ENCODE results near the gene ERP29. TPM values are rescaled to one million over a fixed set of nuclear protein-coding genes. Genes with fewer than 3 reads are reported as not detected.
"Not testable (repeated sequence)": the region's sequence is repeated elsewhere in the genome, so short reads cannot be mapped to it uniquely, and the experiment has no call there.

Gene ERP29
- total and polyA plus RNA-seq, 3 donors from 2014 or later = 76.5 to 129 (median 85.1) TPM

- H3K4me3 ChIP-seq = no peak overlapping the region
- no peaks in the 10 kb centered on the region for H3K4me1 ChIP-seq
- H3K9me3 ChIP-seq = no peaks in the 10 kb centered on the region
- H3K27ac ChIP-seq = no peak overlapping the region
- no peaks in the 10 kb centered on the region for H3K27me3 ChIP-seq
- no peak for DNase-seq
- H3K36me3 ChIP-seq (ENCODE audit: low read depth, missing control alignments) = no peaks in the 10 kb centered on the region
- TF ChIP-seq POLR2A (IDR thresholded peaks at IDR 0.05) = no peak
- TF ChIP-seq CTCF (IDR thresholded peaks at IDR 0.05) = no peak
- 89 to 91% methylated on average over 2 of the region's 2 CpGs for WGBS, 2 donors
- intact Hi-C loops (cut with DNase I; ENCODE audit: low total_unique reads) = no loop called here
Observed at GRCh38 chr12:112029301-112029700, 16.1 kb downstream of the ERP29 start.

GRCh38 chr12:112031472-112031871 lies 18.2 kb downstream of the ERP29 start:
- H3K4me1 ChIP-seq = no peaks in the 10 kb centered on the region
- no peak overlapping the region for H3K27ac ChIP-seq
- H3K4me3 ChIP-seq = no peak overlapping the region
- no peak for DNase-seq
- no peaks in the 10 kb centered on the region for H3K36me3 ChIP-seq (ENCODE audit: low read depth, missing control alignments)
- intact Hi-C loops (cut with DNase I; ENCODE audit: low total_unique reads) = no loop called here
- WGBS, 2 donors = 79 to 81% methylated on average over 2 of the region's 2 CpGs
- TF ChIP-seq CTCF (IDR thresholded peaks at IDR 0.05) (no peak), POLR2A (IDR thresholded peaks at IDR 0.05) (no peak)
- no peaks in the 10 kb centered on the region for H3K9me3 ChIP-seq
- H3K27me3 ChIP-seq = no peaks in the 10 kb centered on the region

GRCh38 chr12:112032292-112032691 lies 19.1 kb downstream of the ERP29 start:
- TF ChIP-seq POLR2A (IDR thresholded peaks at IDR 0.05) (no peak), CTCF (IDR thresholded peaks at IDR 0.05) (no peak)
- intact Hi-C loops (cut with DNase I; ENCODE audit: low total_unique reads) = no loop called here
- Histone ChIP-seq H3K9me3 (no peaks in the 10 kb centered on the region), H3K4me3 (no peak overlapping the region), H3K27me3 (no peaks in the 10 kb centered on the region), H3K27ac (no peak overlapping the region), H3K36me3 (ENCODE audit: low read depth, missing control alignments) (no peaks in the 10 kb centered on the region), H3K4me1 (no peaks in the 10 kb centered on the region)
- WGBS, 2 donors = 91 to 94% methylated on average over 5 of the region's 5 CpGs
- DNase-seq = no peak

- WGBS, 2 donors = 86% methylated on average over 4 of the region's 4 CpGs
- Histone ChIP-seq H3K36me3 (ENCODE audit: low read depth, missing control alignments) (no peaks in the 10 kb centered on the region), H3K4me3 (no peak overlapping the region), H3K9me3 (no peaks in the 10 kb centered on the region), H3K27me3 (no peaks in the 10 kb centered on the region), H3K27ac (no peak overlapping the region), H3K4me1 (no peaks in the 10 kb centered on the region)
- intact Hi-C loops (cut with DNase I; ENCODE audit: low total_unique reads) = no loop called here
- TF ChIP-seq CTCF (IDR thresholded peaks at IDR 0.05) = no peak
- TF ChIP-seq POLR2A (IDR thresholded peaks at IDR 0.05) = no peak
- no peak for DNase-seq
Observed at GRCh38 chr12:112035219-112035785, 22.1 kb downstream of the ERP29 start.

GRCh38 chr12:112036614-112037013 lies 23.4 kb downstream of the ERP29 start:
- H3K27me3 ChIP-seq; H3K27ac ChIP-seq; H3K4me3 ChIP-seq; H3K36me3 ChIP-seq (ENCODE audit: low read depth, missing control alignments); H3K4me1 ChIP-seq; DNase-seq; H3K9me3 ChIP-seq; intact Hi-C loops (cut with DNase I; ENCODE audit: low total_unique reads): not testable (repeated sequence)
- 95% methylated on average over 12 of the region's 12 CpGs for WGBS, 2 donors
